MCF 10A (cell line): ENCODE measurements around the gene NPY2R. TPM values are rescaled to one million over a fixed set of nuclear protein-coding genes. Genes with fewer than 3 reads are reported as not detected.

ENCODE experiments used
- BruUV-seq: library from RNA; stranded (reverse); fragments of 400-500 nt; replicated peaks from 2 replicates; lab custom pipeline; 2021; lab: Mats Ljungman, UMichigan
- CTCF ChIA-PET: fragments of 300-600 bp; sonication (Branson Sonifier 250); formaldehyde crosslinking; extraction: SDS; loops from one replicate; lab custom pipeline; 2021; ENCODE audit warnings: antibody characterized with exemption, inconsistent platforms; lab: Yijun Ruan, JAX
- POLR2A ChIA-PET: fragments of 300-600, 350-650 bp; sonication (Branson Sonifier 250); formaldehyde crosslinking; extraction: SDS; loops from one replicate; lab custom pipeline; 2020; ENCODE audit warnings: antibody characterized with exemption, inconsistent platforms; lab: Yijun Ruan, JAX
- DNase-seq: peaks from one replicate; pipeline ENCODE4 v3.0.0-alpha.2; 2018; ENCODE audit not compliant: unreplicated experiment
- H3K27ac Mint-ChIP-seq: one replicate; pipeline ENCODE4 v1.8.0; 2022; ENCODE audit warnings: mild to moderate bottlenecking, low read depth, mixed read lengths; ENCODE audit not compliant: unreplicated experiment
- H3K27me3 Mint-ChIP-seq: one replicate; pipeline ENCODE4 v1.8.0; 2022; ENCODE audit warnings: mixed read lengths; ENCODE audit not compliant: insufficient read depth, unreplicated experiment
- H3K36me3 Mint-ChIP-seq: one replicate; pipeline ENCODE4 v1.8.0; 2022; ENCODE audit warnings: mild to moderate bottlenecking, moderate library complexity, mixed read lengths; ENCODE audit not compliant: insufficient read depth, unreplicated experiment
- H3K4me1 Mint-ChIP-seq: one replicate; pipeline ENCODE4 v1.8.0; 2022; ENCODE audit warnings: mixed read lengths; ENCODE audit not compliant: insufficient read depth, unreplicated experiment
- H3K4me3 Mint-ChIP-seq: one replicate; pipeline ENCODE4 v1.8.0; 2022; ENCODE audit warnings: mild to moderate bottlenecking, moderate library complexity, mixed read lengths; ENCODE audit not compliant: unreplicated experiment
- H3K9me3 Mint-ChIP-seq: one replicate; pipeline ENCODE4 v1.8.0; 2022; ENCODE audit warnings: mixed read lengths; ENCODE audit not compliant: unreplicated experiment
- intact Hi-C: fragments of 100-400 bp; cut with micrococcal nuclease; formaldehyde crosslinking; loops from 2 replicates; pipeline ENCODE4 v1.14.1; 2022
- total RNA-seq: library from RNA; stranded (reverse); gene quantifications from 2 replicates; pipeline ENCODE4 v1.2.3, GENCODE V29; 2022
- TF ChIP-seq, protein P1 (sequence below): fragments of 200-600 bp; IDR thresholded peaks from one replicate; pipeline ENCODE4 v1.8.0; 2022; ENCODE audit warnings: antibody characterized with exemption, mild to moderate bottlenecking; ENCODE audit not compliant: unreplicated experiment

NPY2R gene
- total RNA-seq, 1 experiment from 2014 or later: not detected

DNA sequence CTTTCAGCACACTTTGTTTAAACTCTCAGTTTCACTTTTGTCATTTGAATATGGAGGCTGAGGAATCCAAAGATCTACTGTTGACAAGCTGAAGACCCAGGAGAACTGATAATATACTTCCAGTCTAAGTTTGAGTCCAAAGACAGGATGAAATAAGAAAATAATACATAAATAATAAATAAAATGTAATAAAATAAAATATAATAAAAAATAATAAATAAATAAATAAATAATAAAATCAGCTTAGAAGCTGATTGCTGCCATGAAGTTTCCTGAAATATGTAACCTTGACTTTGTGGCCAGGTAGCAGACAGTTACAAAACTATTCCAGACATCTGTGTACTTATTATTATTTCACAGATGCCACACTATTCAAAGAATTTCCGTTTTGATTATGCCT is 55.0 kb downstream of the NPY2R start:
- no peak overlapping the region for H3K4me3 Mint-ChIP-seq
- ChIA-PET CTCF (no interaction called here), POLR2A (no interaction called here)
- peaks cover 2% of the 10 kb centered on the region for H3K36me3 Mint-ChIP-seq
- no peaks in the 10 kb centered on the region for H3K27me3 Mint-ChIP-seq
- no peaks in the 10 kb centered on the region for H3K9me3 Mint-ChIP-seq
- TF ChIP-seq, protein P1, sequence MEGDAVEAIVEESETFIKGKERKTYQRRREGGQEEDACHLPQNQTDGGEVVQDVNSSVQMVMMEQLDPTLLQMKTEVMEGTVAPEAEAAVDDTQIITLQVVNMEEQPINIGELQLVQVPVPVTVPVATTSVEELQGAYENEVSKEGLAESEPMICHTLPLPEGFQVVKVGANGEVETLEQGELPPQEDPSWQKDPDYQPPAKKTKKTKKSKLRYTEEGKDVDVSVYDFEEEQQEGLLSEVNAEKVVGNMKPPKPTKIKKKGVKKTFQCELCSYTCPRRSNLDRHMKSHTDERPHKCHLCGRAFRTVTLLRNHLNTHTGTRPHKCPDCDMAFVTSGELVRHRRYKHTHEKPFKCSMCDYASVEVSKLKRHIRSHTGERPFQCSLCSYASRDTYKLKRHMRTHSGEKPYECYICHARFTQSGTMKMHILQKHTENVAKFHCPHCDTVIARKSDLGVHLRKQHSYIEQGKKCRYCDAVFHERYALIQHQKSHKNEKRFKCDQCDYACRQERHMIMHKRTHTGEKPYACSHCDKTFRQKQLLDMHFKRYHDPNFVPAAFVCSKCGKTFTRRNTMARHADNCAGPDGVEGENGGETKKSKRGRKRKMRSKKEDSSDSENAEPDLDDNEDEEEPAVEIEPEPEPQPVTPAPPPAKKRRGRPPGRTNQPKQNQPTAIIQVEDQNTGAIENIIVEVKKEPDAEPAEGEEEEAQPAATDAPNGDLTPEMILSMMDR: no peak
- no peak overlapping the region for H3K27ac Mint-ChIP-seq
- no TSS peak for BruUV-seq
- H3K4me1 Mint-ChIP-seq: no peaks in the 10 kb centered on the region
- intact Hi-C loops: no loop called here
- no peak for DNase-seq

GRCh38 chr4:155265113-155265512 is 56.7 kb downstream of the NPY2R start:
- POLR2A ChIA-PET: interaction anchor here (0.6 kb wide), 1 partner anchor 1541 kb away, joined by 4 read pairs; no protein-coding TSS in a partner anchor

More at GRCh38 chr4:155265113-155265512, 56.7 kb downstream of the NPY2R start:
- Mint-ChIP-seq H3K9me3 (no peaks in the 10 kb centered on the region), H3K4me3 (no peak overlapping the region), H3K27me3 (no peaks in the 10 kb centered on the region), H3K27ac (no peak overlapping the region), H3K4me1 (no peaks in the 10 kb centered on the region), H3K36me3 (peaks cover 6% of the 10 kb centered on the region)
- no TSS peak for BruUV-seq
- CTCF ChIA-PET: interaction anchor here (0.7 kb wide), 1 partner anchor 280 kb away, joined by 4 read pairs; no protein-coding TSS in a partner anchor
- intact Hi-C loops: no loop called here
- DNase-seq: no peak
- TF ChIP-seq, protein P1: no peak

Other genes with a start within 250 kb of the NPY2R start
- gene MAP9, start 168.3 kb downstream of the NPY2R start, total RNA-seq: 13.2 and 14.2 TPM in 2 replicates